ENCODE results near the gene FLNB. TPM values are rescaled to one million over a fixed set of nuclear protein-coding genes. Genes with fewer than 3 reads are reported as not detected.

FLNB gene
- total and polyA plus RNA-seq, 2 of the 13 experiments (the other 11 are each of a cell fraction or from before 2014, with no cell fraction given) = 106 to 130 TPM

GRCh38 chr3:58049143-58049785, 41.0 kb downstream of the FLNB start (continued):
- TF ChIP-seq, protein P1, sequence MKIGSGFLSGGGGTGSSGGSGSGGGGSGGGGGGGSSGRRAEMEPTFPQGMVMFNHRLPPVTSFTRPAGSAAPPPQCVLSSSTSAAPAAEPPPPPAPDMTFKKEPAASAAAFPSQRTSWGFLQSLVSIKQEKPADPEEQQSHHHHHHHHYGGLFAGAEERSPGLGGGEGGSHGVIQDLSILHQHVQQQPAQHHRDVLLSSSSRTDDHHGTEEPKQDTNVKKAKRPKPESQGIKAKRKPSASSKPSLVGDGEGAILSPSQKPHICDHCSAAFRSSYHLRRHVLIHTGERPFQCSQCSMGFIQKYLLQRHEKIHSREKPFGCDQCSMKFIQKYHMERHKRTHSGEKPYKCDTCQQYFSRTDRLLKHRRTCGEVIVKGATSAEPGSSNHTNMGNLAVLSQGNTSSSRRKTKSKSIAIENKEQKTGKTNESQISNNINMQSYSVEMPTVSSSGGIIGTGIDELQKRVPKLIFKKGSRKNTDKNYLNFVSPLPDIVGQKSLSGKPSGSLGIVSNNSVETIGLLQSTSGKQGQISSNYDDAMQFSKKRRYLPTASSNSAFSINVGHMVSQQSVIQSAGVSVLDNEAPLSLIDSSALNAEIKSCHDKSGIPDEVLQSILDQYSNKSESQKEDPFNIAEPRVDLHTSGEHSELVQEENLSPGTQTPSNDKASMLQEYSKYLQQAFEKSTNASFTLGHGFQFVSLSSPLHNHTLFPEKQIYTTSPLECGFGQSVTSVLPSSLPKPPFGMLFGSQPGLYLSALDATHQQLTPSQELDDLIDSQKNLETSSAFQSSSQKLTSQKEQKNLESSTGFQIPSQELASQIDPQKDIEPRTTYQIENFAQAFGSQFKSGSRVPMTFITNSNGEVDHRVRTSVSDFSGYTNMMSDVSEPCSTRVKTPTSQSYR (CRISPR knock-in tag; IDR thresholded peaks at IDR 0.05; ENCODE audit: borderline replicate concordance) = peak; percentile 85
- TF ChIP-seq ZNF350 (CRISPR knock-in tag; IDR thresholded peaks at IDR 0.05; ENCODE audit: borderline replicate concordance, low read depth) (peak; percentile 64; the same call in 1 of the 2 replicates), PCBP1 (IDR thresholded peaks at IDR 0.05; ENCODE audit: borderline replicate concordance, low read depth, low read length) (no peak), SMAD1 (CRISPR knock-in tag; IDR thresholded peaks at IDR 0.05; ENCODE audit: borderline replicate concordance, low read depth) (no peak), CENPX (CRISPR knock-in tag; IDR thresholded peaks at IDR 0.05) (no peak), ZBTB7A (CRISPR knock-in tag; IDR thresholded peaks at IDR 0.05) (peak; percentile 55; the same call in 1 of the 2 replicates), ZNF101 (CRISPR knock-in tag; IDR thresholded peaks at IDR 0.05; ENCODE audit: borderline replicate concordance, low read depth) (no peak), ZBTB37 (CRISPR knock-in tag; IDR thresholded peaks at IDR 0.05) (no peak), ZBTB25 (CRISPR knock-in tag; IDR thresholded peaks at IDR 0.05) (no peak), RBAK (CRISPR knock-in tag; IDR thresholded peaks at IDR 0.05) (no peak), BRCA1 (CRISPR knock-in tag; IDR thresholded peaks at IDR 0.05) (no peak), ZSCAN21 (CRISPR knock-in tag; IDR thresholded peaks at IDR 0.05; ENCODE audit: borderline replicate concordance) (peak; percentile 38; the same call in 1 of the 2 replicates), NBN (conservative IDR thresholded peaks at IDR 0.05) (no peak), POGK (CRISPR knock-in tag; conservative IDR thresholded peaks at IDR 0.05) (peak; percentile 88), NCOR1 (IDR thresholded peaks at IDR 0.05; ENCODE audit: borderline replicate concordance, low read length) (no peak), ZFP62 (CRISPR knock-in tag; IDR thresholded peaks at IDR 0.05) (no peak), HHEX (CRISPR knock-in tag; IDR thresholded peaks at IDR 0.05) (no peak), ZMAT3 (CRISPR knock-in tag; conservative IDR thresholded peaks at IDR 0.05) (no peak), ZNF232 (CRISPR knock-in tag; IDR thresholded peaks at IDR 0.05; ENCODE audit: borderline replicate concordance) (peak; percentile 71; the same call in 1 of the 2 replicates), SRSF9 (IDR thresholded peaks at IDR 0.05; ENCODE audit: borderline replicate concordance, insufficient read depth, low read depth, low read length, poor library complexity, severe bottlenecking) (no peak), FLYWCH1 (CRISPR knock-in tag; IDR thresholded peaks at IDR 0.05) (no peak), MLLT10 (CRISPR knock-in tag; IDR thresholded peaks at IDR 0.05) (no peak)
- TF ChIP-seq, protein P2, sequence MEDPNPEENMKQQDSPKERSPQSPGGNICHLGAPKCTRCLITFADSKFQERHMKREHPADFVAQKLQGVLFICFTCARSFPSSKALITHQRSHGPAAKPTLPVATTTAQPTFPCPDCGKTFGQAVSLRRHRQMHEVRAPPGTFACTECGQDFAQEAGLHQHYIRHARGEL (CRISPR knock-in tag; IDR thresholded peaks at IDR 0.05) = no peak
